CD4-positive, CD25-positive, alpha-beta regulatory T cell (primary cell): ENCODE results near the gene PTPN4. TPM values are rescaled to one million over a fixed set of nuclear protein-coding genes. Genes with fewer than 3 reads are reported as not detected.

ENCODE experiments used
- ATAC-seq, 2 donors: fragments of 150-1000 bp; cut with Tn5 transposase; one replicate each; pipeline ENCODE4 v1.10.0; 2021; ENCODE audit warnings: low read depth in 2 of 2, moderate number of reproducible peaks in 2 of 2, moderate library complexity in 1 of 2
- DNase-seq, 3 donors: peaks; one replicate each; pipeline versions ENCODE4 v3.0.0 to v3.0.0-alpha.2; 2012 to 2022; ENCODE audit warnings: mixed read lengths in 1 of 3
- H3K27ac ChIP-seq: one replicate; pipeline ENCODE4 v1.7.0; 2013; ENCODE audit warnings: mild to moderate bottlenecking, low read length; ENCODE audit not compliant: insufficient read depth, poor library complexity, severe bottlenecking
- H3K27me3 ChIP-seq: one replicate; pipeline ENCODE4 v1.7.0; 2013; ENCODE audit warnings: low read length; ENCODE audit not compliant: control insufficient read depth, insufficient read depth
- H3K36me3 ChIP-seq: one replicate; pipeline ENCODE4 v1.7.0; 2013; ENCODE audit warnings: mild to moderate bottlenecking, low read length, moderate library complexity; ENCODE audit not compliant: control insufficient read depth, insufficient read depth
- H3K4me1 ChIP-seq: 2 replicates; pipeline ENCODE4 v1.7.0; 2013; ENCODE audit warnings: mild to moderate bottlenecking, low read length; ENCODE audit not compliant: insufficient read depth, control insufficient read depth, poor library complexity, severe bottlenecking
- H3K4me3 ChIP-seq: one replicate; pipeline ENCODE4 v1.7.0; 2013; ENCODE audit warnings: low read depth, mild to moderate bottlenecking, low read length, moderate library complexity
- H3K9me3 ChIP-seq, 2 experiments: 1 replicate in 1 of 2; 2 replicates in 1 of 2; pipeline ENCODE4 v1.7.0; 2013; ENCODE audit warnings: low read length in 2 of 2, mild to moderate bottlenecking in 1 of 2, moderate library complexity in 1 of 2; ENCODE audit not compliant: control insufficient read depth in 2 of 2
- H3K27ac Mint-ChIP-seq, 3 donors: one replicate each; pipeline ENCODE4 v1.8.0; 2020 to 2022; ENCODE audit warnings: mild to moderate bottlenecking in 3 of 3, mixed read lengths in 3 of 3, moderate library complexity in 2 of 3
- H3K27me3 Mint-ChIP-seq: one replicate; pipeline ENCODE4 v1.8.0; 2022; ENCODE audit warnings: mild to moderate bottlenecking, mixed read lengths
- H3K36me3 Mint-ChIP-seq: one replicate; pipeline ENCODE4 v1.8.0; 2020; ENCODE audit warnings: mixed read lengths
- H3K4me1 Mint-ChIP-seq, 4 donors: one replicate each; pipeline ENCODE4 v1.8.0; 2020 to 2022; ENCODE audit warnings: mixed read lengths in 4 of 4, mild to moderate bottlenecking in 1 of 4
- H3K4me3 Mint-ChIP-seq, 4 donors: one replicate each; pipeline ENCODE4 v1.8.0; 2020 to 2022; ENCODE audit warnings: mild to moderate bottlenecking in 4 of 4, mixed read lengths in 4 of 4, moderate library complexity in 3 of 4
- H3K9me3 Mint-ChIP-seq, 7 donors: one replicate each; pipeline ENCODE4 v1.8.0; 2020 to 2022; ENCODE audit warnings: mixed read lengths in 7 of 7, mild to moderate bottlenecking in 3 of 7, moderate library complexity in 2 of 7
- polyA plus RNA-seq, 4 donors: library from polyadenylated mRNA; unstranded; fragments of 300-500 nt; fragmentation: Illumina TruSeq; gene quantifications; one replicate each; pipeline ENCODE4 v1.2.3, GENCODE V29; 2021
- total RNA-seq: library from RNA; stranded (reverse); gene quantifications from one replicate; pipeline ENCODE4 v1.2.3, GENCODE V29; 2022

PTPN4 gene
- total and polyA plus RNA-seq, 5 donors from 2014 or later = 75.2 to 115 (median 110) TPM

- no peak overlapping the region for H3K27ac Mint-ChIP-seq
- no peak for ATAC-seq
- peaks cover 0 to 30% (median under 1%) of the 10 kb centered on the region in 4 donors for H3K4me1 Mint-ChIP-seq
- no peak for DNase-seq
- H3K4me3 Mint-ChIP-seq = no peak overlapping the region
- Histone ChIP-seq H3K36me3 (peaks cover 35% of the 10 kb centered on the region), H3K9me3 (no peaks in the 10 kb centered on the region), H3K4me1 (no peaks in the 10 kb centered on the region), H3K27me3 (no peaks in the 10 kb centered on the region), H3K27ac (no peak overlapping the region), H3K4me3 (no peak overlapping the region)
- peaks cover 53% of the 10 kb centered on the region for H3K36me3 Mint-ChIP-seq
- no peaks in the 10 kb centered on the region for H3K27me3 Mint-ChIP-seq
- H3K9me3 Mint-ChIP-seq = peaks cover 0 to 5% (median 0%) of the 10 kb centered on the region in 7 donors
These were observed 138.1 kb downstream of the PTPN4 start for GRCh38 chr2:119897736-119898395.

- no peak overlapping the region for H3K4me3 ChIP-seq
- H3K9me3 Mint-ChIP-seq = peaks cover 0 to 8% (median 0%) of the 10 kb centered on the region in 7 donors
- no peak for DNase-seq
- H3K4me3 Mint-ChIP-seq = no peak overlapping the region
- H3K36me3 Mint-ChIP-seq = peaks cover 66% of the 10 kb centered on the region
- peaks cover 37% of the 10 kb centered on the region for H3K36me3 ChIP-seq
- no peaks in the 10 kb centered on the region for H3K4me1 ChIP-seq
- H3K27me3 ChIP-seq = no peaks in the 10 kb centered on the region
- H3K27me3 Mint-ChIP-seq = no peaks in the 10 kb centered on the region
- no peak overlapping the region for H3K27ac Mint-ChIP-seq
- peaks cover 0 to 37% (median 4%) of the 10 kb centered on the region in 4 donors for H3K4me1 Mint-ChIP-seq
- H3K27ac ChIP-seq = no peak overlapping the region
- ATAC-seq = no peak
- H3K9me3 ChIP-seq = no peaks in the 10 kb centered on the region
These were observed 141.3 kb downstream of the PTPN4 start for GRCh38 chr2:119901013-119901412.

- Histone ChIP-seq H3K4me1 (no peaks in the 10 kb centered on the region), H3K27me3 (no peaks in the 10 kb centered on the region), H3K27ac (no peak overlapping the region), H3K4me3 (no peak overlapping the region), H3K36me3 (peaks cover 8% of the 10 kb centered on the region), H3K9me3 (no peaks in the 10 kb centered on the region)
- Mint-ChIP-seq H3K9me3 (peaks cover 0 to 19% (median 8%) of the 10 kb centered on the region in 7 donors), H3K27ac (no peak overlapping the region), H3K4me1 (peaks cover 18 to 41% (median 29%) of the 10 kb centered on the region in 4 donors), H3K36me3 (peaks cover 69% of the 10 kb centered on the region), H3K27me3 (no peaks in the 10 kb centered on the region), H3K4me3 (no peak overlapping the region)
- no peak for ATAC-seq
- DNase-seq = no peak
These were observed 150.8 kb downstream of the PTPN4 start for GRCh38 chr2:119910566-119910965.

GRCh38 chr2:119914266-119914665 lies 154.5 kb downstream of the PTPN4 start:
- H3K27me3 Mint-ChIP-seq = no peaks in the 10 kb centered on the region
- ATAC-seq (no peak), DNase-seq (no peak)
- Histone ChIP-seq H3K27me3 (no peaks in the 10 kb centered on the region), H3K27ac (no peak overlapping the region), H3K36me3 (peaks cover 5% of the 10 kb centered on the region), H3K4me3 (no peak overlapping the region), H3K4me1 (no peaks in the 10 kb centered on the region), H3K9me3 (no peaks in the 10 kb centered on the region)
- peaks cover 15 to 32% (median 20%) of the 10 kb centered on the region in 4 donors for H3K4me1 Mint-ChIP-seq
- peak overlapping the region in 1 of 3 donors; percentile 26 for H3K27ac Mint-ChIP-seq
- peaks cover 0 to 11% (median 5%) of the 10 kb centered on the region in 7 donors for H3K9me3 Mint-ChIP-seq
- H3K4me3 Mint-ChIP-seq = no peak overlapping the region
- H3K36me3 Mint-ChIP-seq = peaks cover 43% of the 10 kb centered on the region

- H3K9me3 Mint-ChIP-seq = peaks cover 0 to 2% (median 0%) of the 10 kb centered on the region in 7 donors
These were observed 162.1 kb downstream of the PTPN4 start for GRCh38 chr2:119921825-119922224.

GRCh38 chr2:119922699-119923098 lies 163.0 kb downstream of the PTPN4 start:
- peaks cover 36 to 61% (median 52%) of the 10 kb centered on the region in 4 donors for H3K4me1 Mint-ChIP-seq
- H3K4me3 Mint-ChIP-seq = no peak overlapping the region
- Histone ChIP-seq H3K4me3 (no peak overlapping the region), H3K36me3 (no peaks in the 10 kb centered on the region), H3K4me1 (peaks cover 19% of the 10 kb centered on the region), H3K27ac (no peak overlapping the region), H3K27me3 (no peaks in the 10 kb centered on the region), H3K9me3 (no peaks in the 10 kb centered on the region)
- DNase-seq (no peak), ATAC-seq (no peak)
- peaks cover 0 to 2% (median 0%) of the 10 kb centered on the region in 7 donors for H3K9me3 Mint-ChIP-seq
- peaks cover 11% of the 10 kb centered on the region for H3K36me3 Mint-ChIP-seq
- no peaks in the 10 kb centered on the region for H3K27me3 Mint-ChIP-seq
- H3K27ac Mint-ChIP-seq = peak overlapping the region; percentile 14 to 87 (median 41)

More at GRCh38 chr2:119921825-119922224, 162.1 kb downstream of the PTPN4 start:
- H3K27ac ChIP-seq = no peak overlapping the region
- DNase-seq = no peak
- no peaks in the 10 kb centered on the region for H3K27me3 Mint-ChIP-seq
- H3K27ac Mint-ChIP-seq = peak overlapping the region; percentile 25 to 90 (median 67)
- peak overlapping the region in 2 of 4 donors; percentile 20 to 41 for H3K4me3 Mint-ChIP-seq
- no peaks in the 10 kb centered on the region for H3K9me3 ChIP-seq
- H3K36me3 ChIP-seq = no peaks in the 10 kb centered on the region
- ATAC-seq = no peak
- peaks cover 12% of the 10 kb centered on the region for H3K4me1 ChIP-seq
- H3K4me3 ChIP-seq = no peak overlapping the region
- H3K4me1 Mint-ChIP-seq = peaks cover 31 to 53% (median 46%) of the 10 kb centered on the region in 4 donors
- H3K27me3 ChIP-seq = no peaks in the 10 kb centered on the region
- H3K36me3 Mint-ChIP-seq = peaks cover 11% of the 10 kb centered on the region

- Mint-ChIP-seq H3K36me3 (peaks cover 16% of the 10 kb centered on the region), H3K4me1 (peaks cover 51 to 84% (median 67%) of the 10 kb centered on the region in 4 donors), H3K27ac (peak overlapping the region; percentile 89 to 100 (median 92)), H3K9me3 (no peaks in the 10 kb centered on the region), H3K27me3 (no peaks in the 10 kb centered on the region), H3K4me3 (peak overlapping the region; percentile 83 to 96 (median 87))
- peak; percentile 98 for ATAC-seq
- H3K4me1 ChIP-seq = peaks cover 69% of the 10 kb centered on the region
- no peaks in the 10 kb centered on the region for H3K9me3 ChIP-seq
- peak overlapping the region; percentile 98 for H3K4me3 ChIP-seq
- H3K36me3 ChIP-seq = peaks cover 19% of the 10 kb centered on the region
- H3K27ac ChIP-seq = peak overlapping the region; percentile 72
- DNase-seq = peak in 2 of 3 donors; percentile 70 to 94
- no peaks in the 10 kb centered on the region for H3K27me3 ChIP-seq
These were observed 169.8 kb downstream of the PTPN4 start for GRCh38 chr2:119929537-119929936.
